GM21576 (cell line): Measurements from ENCODE around the gene POLR2I.
A peak's percentile ranks its signal among the peaks of the same experiment; 100 is the strongest.
"Not testable (repeated sequence)": the region's sequence is repeated elsewhere in the genome, so short reads cannot be mapped to it uniquely, and the experiment has no call there.

ENCODE experiments used
- ATAC-seq: cut with Tn5 transposase; IDR thresholded peaks from one replicate; pipeline ENCODE4 v1.9.1; 2021; ENCODE audit warnings: mild to moderate bottlenecking, moderate library complexity; ENCODE audit not compliant: unreplicated experiment

POLR2I gene

GRCh38 chr19:36134867-36135266, 20.2 kb upstream of the POLR2I start:
- not testable (repeated sequence) for ATAC-seq

GRCh38 chr19:36131221-36131620, 16.5 kb upstream of the POLR2I start:
- ATAC-seq = not testable (repeated sequence)

GRCh38 chr19:36128392-36128736, 13.7 kb upstream of the POLR2I start:
- ATAC-seq = peak; percentile 13

GRCh38 chr19:36125557-36125956, 10.9 kb upstream of the POLR2I start:
- ATAC-seq = no peak

GRCh38 chr19:36121486-36122124, 6.9 kb upstream of the POLR2I start:
- no peak for ATAC-seq

- no peak for ATAC-seq
Observed at GRCh38 chr19:36120984-36121358, 6.3 kb upstream of the POLR2I start.

- ATAC-seq = no peak
Observed at GRCh38 chr19:36120092-36120983, 5.7 kb upstream of the POLR2I start.

- ATAC-seq = no peak
Observed at GRCh38 chr19:36116344-36116637, 1.6 kb upstream of the POLR2I start.

GRCh38 chr19:36115453-36116343, 1.0 kb upstream of the POLR2I start, which contains the start of gene TBCB:
TBCB (plus strand) TSS chr19:36115468; CDS start chr19:36115561, 93 bp downstream.
- peak; percentile 1 for ATAC-seq

GRCh38 chr19:36113894-36114720, 568 bp downstream of the POLR2I start:
- ATAC-seq = no peak

GRCh38 chr19:36113425-36113824, 1.2 kb downstream of the POLR2I start:
- no peak for ATAC-seq

- no peak for ATAC-seq
Observed at GRCh38 chr19:36112678-36113077, 2.0 kb downstream of the POLR2I start.

GRCh38 chr19:36111200-36111539, 3.5 kb downstream of the POLR2I start:
- ATAC-seq = no peak

- no peak for ATAC-seq
Observed at GRCh38 chr19:36110487-36111199, 4.0 kb downstream of the POLR2I start, which contains the start of gene OVOL3. OVOL3 (plus strand) TSS chr19:36111143; CDS start chr19:36111203, 60 bp downstream.

- ATAC-seq = no peak
Observed at GRCh38 chr19:36108684-36109083, 6.0 kb downstream of the POLR2I start.

GRCh38 chr19:36106991-36107390, 7.7 kb downstream of the POLR2I start:
- no peak for ATAC-seq

GRCh38 chr19:36106441-36106840, 8.2 kb downstream of the POLR2I start:
- ATAC-seq = no peak

GRCh38 chr19:36103842-36104552, 10.7 kb downstream of the POLR2I start:
- ATAC-seq = no peak

- ATAC-seq = no peak
Observed at GRCh38 chr19:36103040-36103626, 11.5 kb downstream of the POLR2I start.
